A673 (cell line): ENCODE data around the gene STARD9.

Experiments
- EZH2 ChIP-seq: fragments of 200-600 bp; sonication (generic); IDR thresholded peaks from 2 replicates; pipeline ENCODE4 v1.6.1; 2017; ENCODE audit warnings: borderline replicate concordance, low read depth, mild to moderate bottlenecking, mixed read lengths, antibody characterized with exemption, low read length; ENCODE audit not compliant: poor library complexity, severe bottlenecking
- TF ChIP-seq, protein P1 (sequence below): fragments of 300-800, 200-600 bp; sonication (generic); conservative IDR thresholded peaks from 2 replicates; pipeline ENCODE4 v1.5.1; 2017; ENCODE audit warnings: low read depth, mild to moderate bottlenecking, antibody characterized with exemption, low read length, moderate library complexity, mixed read lengths

DNA sequence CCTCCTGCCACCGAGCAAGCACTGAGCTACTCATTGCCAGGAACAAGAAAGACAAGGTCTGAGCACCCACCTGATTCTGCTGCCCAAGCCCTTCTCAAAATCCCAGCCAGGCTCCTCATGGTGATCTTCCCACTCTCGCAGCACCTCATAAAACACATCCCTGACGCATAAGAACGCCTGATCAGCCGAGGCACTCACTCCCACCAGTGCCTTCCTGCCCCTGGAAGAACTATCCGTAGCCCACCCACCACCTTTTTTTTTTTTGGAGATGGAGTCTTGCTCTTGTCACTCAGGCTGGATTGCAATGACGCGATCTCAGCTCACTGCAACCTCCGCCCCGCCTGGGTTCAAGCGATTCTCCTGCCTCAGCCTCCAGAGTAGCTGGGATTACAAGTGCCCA, 157.6 kb downstream of the STARD9 start:
- TF ChIP-seq, protein P1, sequence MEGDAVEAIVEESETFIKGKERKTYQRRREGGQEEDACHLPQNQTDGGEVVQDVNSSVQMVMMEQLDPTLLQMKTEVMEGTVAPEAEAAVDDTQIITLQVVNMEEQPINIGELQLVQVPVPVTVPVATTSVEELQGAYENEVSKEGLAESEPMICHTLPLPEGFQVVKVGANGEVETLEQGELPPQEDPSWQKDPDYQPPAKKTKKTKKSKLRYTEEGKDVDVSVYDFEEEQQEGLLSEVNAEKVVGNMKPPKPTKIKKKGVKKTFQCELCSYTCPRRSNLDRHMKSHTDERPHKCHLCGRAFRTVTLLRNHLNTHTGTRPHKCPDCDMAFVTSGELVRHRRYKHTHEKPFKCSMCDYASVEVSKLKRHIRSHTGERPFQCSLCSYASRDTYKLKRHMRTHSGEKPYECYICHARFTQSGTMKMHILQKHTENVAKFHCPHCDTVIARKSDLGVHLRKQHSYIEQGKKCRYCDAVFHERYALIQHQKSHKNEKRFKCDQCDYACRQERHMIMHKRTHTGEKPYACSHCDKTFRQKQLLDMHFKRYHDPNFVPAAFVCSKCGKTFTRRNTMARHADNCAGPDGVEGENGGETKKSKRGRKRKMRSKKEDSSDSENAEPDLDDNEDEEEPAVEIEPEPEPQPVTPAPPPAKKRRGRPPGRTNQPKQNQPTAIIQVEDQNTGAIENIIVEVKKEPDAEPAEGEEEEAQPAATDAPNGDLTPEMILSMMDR, result no peak
- no peak for TF ChIP-seq EZH2
